ENCODE data around the gene SLX1A.
"Not testable (repeated sequence)": the region's sequence is repeated elsewhere in the genome, so short reads cannot be mapped to it uniquely, and the experiment has no call there.

DNA sequence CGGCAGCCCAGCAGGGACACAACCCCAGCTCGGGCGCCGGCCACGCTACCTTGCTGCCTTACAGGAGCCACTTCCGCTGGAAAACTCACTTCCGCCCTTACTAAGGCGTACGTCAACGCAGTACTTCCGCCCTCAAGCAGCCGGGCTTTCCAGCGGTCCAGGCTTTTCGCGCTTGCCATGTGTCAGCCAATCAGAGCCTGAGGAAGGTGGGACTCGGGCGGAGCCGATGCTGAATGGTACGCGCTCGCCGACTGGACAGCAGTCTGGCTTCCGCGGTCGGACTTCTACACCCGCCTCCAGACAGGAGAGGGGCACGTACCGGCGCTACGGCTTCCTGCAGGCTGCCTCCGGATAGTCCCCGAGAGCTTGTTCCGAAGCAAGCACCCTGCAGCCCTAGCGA lies at the start of gene SLX1A, which contains the start of gene BOLA2B:
- TF ChIP-seq, protein P1, sequence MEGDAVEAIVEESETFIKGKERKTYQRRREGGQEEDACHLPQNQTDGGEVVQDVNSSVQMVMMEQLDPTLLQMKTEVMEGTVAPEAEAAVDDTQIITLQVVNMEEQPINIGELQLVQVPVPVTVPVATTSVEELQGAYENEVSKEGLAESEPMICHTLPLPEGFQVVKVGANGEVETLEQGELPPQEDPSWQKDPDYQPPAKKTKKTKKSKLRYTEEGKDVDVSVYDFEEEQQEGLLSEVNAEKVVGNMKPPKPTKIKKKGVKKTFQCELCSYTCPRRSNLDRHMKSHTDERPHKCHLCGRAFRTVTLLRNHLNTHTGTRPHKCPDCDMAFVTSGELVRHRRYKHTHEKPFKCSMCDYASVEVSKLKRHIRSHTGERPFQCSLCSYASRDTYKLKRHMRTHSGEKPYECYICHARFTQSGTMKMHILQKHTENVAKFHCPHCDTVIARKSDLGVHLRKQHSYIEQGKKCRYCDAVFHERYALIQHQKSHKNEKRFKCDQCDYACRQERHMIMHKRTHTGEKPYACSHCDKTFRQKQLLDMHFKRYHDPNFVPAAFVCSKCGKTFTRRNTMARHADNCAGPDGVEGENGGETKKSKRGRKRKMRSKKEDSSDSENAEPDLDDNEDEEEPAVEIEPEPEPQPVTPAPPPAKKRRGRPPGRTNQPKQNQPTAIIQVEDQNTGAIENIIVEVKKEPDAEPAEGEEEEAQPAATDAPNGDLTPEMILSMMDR (IDR thresholded peaks at IDR 0.05; ENCODE audit: low read depth, low read length, poor library complexity, severe bottlenecking), result not testable (repeated sequence)
- not testable (repeated sequence) for TF ChIP-seq EZH2phosphoT487 (IDR thresholded peaks at IDR 0.05; ENCODE audit: borderline replicate concordance, low read length)
